ENCODE data around the gene NMRK2.

The NMRK2 gene

DNA sequence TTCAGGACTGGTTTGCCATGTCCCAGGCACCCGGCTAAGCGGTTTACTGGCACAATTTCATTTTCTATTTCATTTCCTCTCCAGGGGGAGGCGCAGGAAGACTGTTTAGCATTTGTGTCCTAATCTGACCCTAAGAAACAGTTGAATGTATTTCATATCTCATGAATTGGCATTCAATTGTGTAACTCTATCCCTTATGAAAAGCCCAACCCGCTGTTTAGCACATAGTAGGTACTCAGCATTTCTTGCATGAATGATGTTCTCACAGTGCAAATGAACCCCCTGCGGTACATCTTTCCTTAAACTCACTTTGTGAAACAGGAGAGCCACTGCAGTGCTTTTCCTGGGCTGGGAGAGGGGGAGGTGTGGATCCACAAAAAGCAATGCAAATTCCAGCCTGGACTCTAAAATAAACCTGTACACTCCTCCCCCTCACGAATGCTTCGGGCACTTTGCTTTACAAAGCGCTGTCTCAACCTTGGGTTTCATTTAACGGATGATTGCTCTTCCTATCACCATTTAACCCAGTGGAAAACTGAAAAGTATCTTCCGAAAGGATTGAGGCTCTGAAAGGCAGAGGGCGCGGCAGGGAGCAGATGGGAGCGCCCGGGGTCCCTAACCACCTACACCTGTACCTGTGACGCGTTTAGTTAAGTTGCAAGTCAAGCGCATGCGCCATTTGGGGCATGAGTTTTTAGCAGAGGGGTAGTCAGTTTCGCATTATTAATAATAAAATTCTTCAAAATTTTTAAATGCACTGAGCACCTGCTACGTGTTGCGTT, 53.6 kb downstream of the NMRK2 start:
- peaks cover 46% of the 10 kb centered on the region for H3K4me1 Mint-ChIP-seq
- H3K4me3 Mint-ChIP-seq, result peak overlapping the region; percentile 99 to 100 (median 99)
- no peaks in the 10 kb centered on the region for H3K9me3 Mint-ChIP-seq
- H3K27ac Mint-ChIP-seq, result peak overlapping the region; percentile 24 to 97 (median 92)
- H3K27me3 Mint-ChIP-seq (ENCODE audit: low read depth), result peaks cover 4% of the 10 kb centered on the region
- TF ChIP-seq, protein P1, sequence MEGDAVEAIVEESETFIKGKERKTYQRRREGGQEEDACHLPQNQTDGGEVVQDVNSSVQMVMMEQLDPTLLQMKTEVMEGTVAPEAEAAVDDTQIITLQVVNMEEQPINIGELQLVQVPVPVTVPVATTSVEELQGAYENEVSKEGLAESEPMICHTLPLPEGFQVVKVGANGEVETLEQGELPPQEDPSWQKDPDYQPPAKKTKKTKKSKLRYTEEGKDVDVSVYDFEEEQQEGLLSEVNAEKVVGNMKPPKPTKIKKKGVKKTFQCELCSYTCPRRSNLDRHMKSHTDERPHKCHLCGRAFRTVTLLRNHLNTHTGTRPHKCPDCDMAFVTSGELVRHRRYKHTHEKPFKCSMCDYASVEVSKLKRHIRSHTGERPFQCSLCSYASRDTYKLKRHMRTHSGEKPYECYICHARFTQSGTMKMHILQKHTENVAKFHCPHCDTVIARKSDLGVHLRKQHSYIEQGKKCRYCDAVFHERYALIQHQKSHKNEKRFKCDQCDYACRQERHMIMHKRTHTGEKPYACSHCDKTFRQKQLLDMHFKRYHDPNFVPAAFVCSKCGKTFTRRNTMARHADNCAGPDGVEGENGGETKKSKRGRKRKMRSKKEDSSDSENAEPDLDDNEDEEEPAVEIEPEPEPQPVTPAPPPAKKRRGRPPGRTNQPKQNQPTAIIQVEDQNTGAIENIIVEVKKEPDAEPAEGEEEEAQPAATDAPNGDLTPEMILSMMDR (IDR thresholded peaks at IDR 0.05; ENCODE audit: unreplicated experiment in 3 of 3), result peak; percentile 59 to 64 (median 63)
- H3K36me3 Mint-ChIP-seq (ENCODE audit: low read depth), result peaks cover 31% of the 10 kb centered on the region

DNA sequence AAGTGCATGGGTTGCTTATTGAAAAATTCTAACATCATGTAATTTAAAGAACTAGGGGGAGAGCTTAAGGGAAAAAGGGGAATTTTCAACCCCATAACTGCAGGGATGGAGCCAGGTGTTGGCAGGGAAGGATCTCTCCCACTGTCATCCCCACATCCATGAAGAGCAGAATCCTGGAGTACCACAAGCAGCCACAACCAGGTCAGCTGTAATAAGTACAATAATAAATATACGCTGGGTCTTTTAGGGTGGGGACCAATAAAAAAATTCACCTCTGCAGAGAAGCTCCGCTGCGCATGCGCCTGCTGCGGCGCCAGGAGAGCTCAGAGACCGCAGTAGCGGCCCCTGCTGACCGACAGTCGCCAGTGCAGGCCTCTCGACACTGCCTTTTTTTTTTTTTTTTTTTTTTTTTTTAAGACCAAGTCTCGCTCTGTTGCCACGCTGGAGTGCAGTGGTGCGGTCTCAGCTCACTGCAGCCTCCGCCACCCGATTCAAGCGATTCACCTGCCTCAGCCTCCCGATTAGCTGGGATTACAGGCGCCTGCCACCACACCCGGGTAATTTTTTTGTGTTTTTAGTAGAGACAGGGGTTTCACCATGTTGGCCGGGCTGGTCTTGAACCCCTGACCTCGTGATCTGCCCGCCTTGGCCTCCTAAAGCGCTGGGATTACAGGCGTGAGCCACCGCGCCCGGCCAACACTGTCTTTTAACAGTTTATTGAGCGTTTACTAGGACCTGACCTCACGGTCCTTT, 54.9 kb downstream of the NMRK2 start:
- peaks cover 20% of the 10 kb centered on the region for H3K36me3 Mint-ChIP-seq (ENCODE audit: low read depth)
- H3K4me3 Mint-ChIP-seq, result peak overlapping the region; percentile 61 to 69 (median 69)
- H3K27ac Mint-ChIP-seq, result peak overlapping the region in 1 of 3 experiments; percentile 23
- no peaks in the 10 kb centered on the region for H3K9me3 Mint-ChIP-seq
- TF ChIP-seq, protein P1 (IDR thresholded peaks at IDR 0.05; ENCODE audit: unreplicated experiment in 3 of 3), result peak; percentile 89 to 90 (median 90)
- peaks cover 43% of the 10 kb centered on the region for H3K4me1 Mint-ChIP-seq
- peaks cover 4% of the 10 kb centered on the region for H3K27me3 Mint-ChIP-seq (ENCODE audit: low read depth)

DNA sequence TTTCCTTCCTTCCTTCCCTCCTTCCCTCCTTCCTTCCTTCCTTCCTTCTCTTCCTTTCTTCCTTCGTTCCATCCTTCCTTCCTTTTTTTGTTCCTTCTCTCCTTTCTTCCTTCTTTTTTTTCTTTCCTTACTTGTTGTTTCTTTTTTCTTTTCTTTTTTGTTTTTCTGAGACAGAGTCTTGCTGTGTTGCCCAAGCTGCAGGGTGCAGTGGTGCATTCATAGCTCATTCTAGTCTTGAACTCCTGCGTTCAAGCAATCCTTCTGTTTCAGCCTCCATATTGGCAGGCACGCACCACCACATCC, 57.9 kb downstream of the NMRK2 start:
- Mint-ChIP-seq H3K27me3 (ENCODE audit: low read depth) (peaks cover 8% of the 10 kb centered on the region), H3K9me3 (no peaks in the 10 kb centered on the region), H3K4me3 (peak overlapping the region; percentile 62 to 73 (median 72)), H3K27ac (peak overlapping the region in 1 of 3 experiments; percentile 57), H3K4me1 (peaks cover 17% of the 10 kb centered on the region), H3K36me3 (ENCODE audit: low read depth) (no peaks in the 10 kb centered on the region)
- TF ChIP-seq, protein P1 (IDR thresholded peaks at IDR 0.05; ENCODE audit: unreplicated experiment in 3 of 3), result no peak

All from nephron (organoid).